Astrocyte (in vitro differentiated cells and primary cell): ENCODE data around the gene NOS1AP.

Source experiments
- CTCF ChIP-seq: IDR thresholded peaks from 2 replicates; pipeline ENCODE4 v1.5.1; 2011; ENCODE audit warnings: low read depth, mild to moderate bottlenecking, inconsistent platforms, low read length, moderate library complexity; ENCODE audit not compliant: insufficient read depth
- EZH2 ChIP-seq: IDR thresholded peaks from 2 replicates; pipeline ENCODE4 v1.6.1; 2012; ENCODE audit warnings: mild to moderate bottlenecking, low read length, inconsistent platforms; ENCODE audit not compliant: insufficient read depth

- TF ChIP-seq EZH2, result no peak
- TF ChIP-seq CTCF, result no peak
Measured at GRCh38 chr1:162389971-162390370, 320.5 kb downstream of the NOS1AP start.
